Measurements from ENCODE around the gene PPP2R3B.
A peak's percentile ranks its signal among the peaks of the same experiment; 100 is the strongest.
"Not testable (repeated sequence)": the region's sequence is repeated elsewhere in the genome, so short reads cannot be mapped to it uniquely, and the experiment has no call there.

PPP2R3B gene, protein sequence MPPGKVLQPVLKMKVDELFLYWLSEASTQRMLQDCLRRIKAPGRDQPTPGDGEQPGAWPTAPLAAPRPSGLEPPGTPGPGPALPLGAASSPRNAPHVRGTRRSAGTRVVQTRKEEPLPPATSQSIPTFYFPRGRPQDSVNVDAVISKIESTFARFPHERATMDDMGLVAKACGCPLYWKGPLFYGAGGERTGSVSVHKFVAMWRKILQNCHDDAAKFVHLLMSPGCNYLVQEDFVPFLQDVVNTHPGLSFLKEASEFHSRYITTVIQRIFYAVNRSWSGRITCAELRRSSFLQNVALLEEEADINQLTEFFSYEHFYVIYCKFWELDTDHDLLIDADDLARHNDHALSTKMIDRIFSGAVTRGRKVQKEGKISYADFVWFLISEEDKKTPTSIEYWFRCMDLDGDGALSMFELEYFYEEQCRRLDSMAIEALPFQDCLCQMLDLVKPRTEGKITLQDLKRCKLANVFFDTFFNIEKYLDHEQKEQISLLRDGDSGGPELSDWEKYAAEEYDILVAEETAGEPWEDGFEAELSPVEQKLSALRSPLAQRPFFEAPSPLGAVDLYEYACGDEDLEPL

DNA sequence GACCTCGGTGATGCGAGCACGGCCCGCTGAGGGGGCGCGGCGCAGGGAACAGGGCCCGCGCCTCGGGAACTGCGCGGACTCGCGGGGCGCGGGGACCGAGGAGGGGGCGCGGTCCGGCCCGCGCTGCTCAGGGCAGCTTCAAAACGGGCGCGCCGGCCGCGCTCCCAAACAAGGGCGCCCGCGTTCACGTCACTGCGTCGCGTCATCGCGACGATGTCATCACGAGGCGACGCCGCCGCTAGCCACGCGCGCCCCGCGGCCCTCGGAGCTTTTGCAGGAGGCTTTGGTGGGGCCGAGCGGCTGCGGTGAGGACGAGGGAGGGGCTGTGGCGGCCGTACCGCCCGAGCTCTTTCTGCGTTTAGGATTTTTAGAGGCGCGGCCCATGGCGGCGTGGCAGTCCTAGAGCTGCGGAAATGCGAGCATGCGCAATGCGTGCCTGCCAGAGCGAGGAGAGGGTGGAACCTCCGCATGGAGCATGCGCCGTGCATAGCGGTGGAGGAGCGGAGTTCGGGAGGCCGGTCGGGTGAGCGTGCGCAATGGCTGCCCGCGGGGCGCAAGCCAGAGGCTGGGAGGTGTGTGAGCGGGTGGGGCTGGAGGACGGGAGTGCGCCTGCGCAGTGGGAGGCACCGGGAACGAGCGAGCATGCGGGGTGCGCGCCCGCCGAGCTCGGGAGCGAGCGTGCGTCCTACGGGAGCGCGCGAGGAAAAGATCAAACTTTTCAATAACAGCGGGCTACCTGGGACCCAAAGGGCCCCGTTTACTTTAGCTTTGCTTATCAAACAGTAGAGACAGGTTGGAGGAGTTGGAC is at the start of gene PPP2R3B:
Gene PPP2R3B, minus strand, starts transcription at position 140 of the 808 bp plus-strand sequence. CDS start 216 bp downstream, outside the sequence.
- peak; percentile 95 for DNase-seq (ENCODE audit: low read depth)

DNA sequence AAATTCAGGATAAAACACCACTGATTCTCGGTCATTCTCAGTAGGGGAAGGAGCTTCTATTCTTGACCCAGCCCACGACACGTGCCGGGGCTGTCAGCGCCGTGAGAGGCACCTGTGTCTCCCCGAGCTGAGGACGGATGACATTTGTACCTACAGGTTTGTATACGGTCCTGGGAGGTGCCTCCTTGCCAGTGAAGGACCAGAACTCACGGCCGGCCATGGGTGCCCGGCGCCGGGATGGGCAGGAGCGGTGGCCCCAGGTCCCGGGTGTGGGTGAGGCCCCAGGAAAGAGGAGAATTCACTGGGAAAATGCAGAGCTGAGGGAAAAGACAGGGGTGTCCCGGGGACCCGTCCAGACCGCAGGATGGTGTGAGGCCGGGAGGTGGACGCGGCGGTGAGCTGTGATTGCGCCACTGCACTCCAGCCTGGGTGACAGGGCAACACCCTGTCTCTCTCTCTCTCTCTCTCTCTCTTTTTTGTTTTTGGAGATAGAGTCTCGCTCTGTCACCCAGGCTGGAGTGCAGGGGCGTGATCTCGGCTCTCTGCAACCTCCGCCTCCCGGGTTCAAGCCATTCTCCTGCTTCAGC is 48.9 kb upstream of the PPP2R3B start:
- DNase-seq (ENCODE audit: low read depth): no peak

DNA sequence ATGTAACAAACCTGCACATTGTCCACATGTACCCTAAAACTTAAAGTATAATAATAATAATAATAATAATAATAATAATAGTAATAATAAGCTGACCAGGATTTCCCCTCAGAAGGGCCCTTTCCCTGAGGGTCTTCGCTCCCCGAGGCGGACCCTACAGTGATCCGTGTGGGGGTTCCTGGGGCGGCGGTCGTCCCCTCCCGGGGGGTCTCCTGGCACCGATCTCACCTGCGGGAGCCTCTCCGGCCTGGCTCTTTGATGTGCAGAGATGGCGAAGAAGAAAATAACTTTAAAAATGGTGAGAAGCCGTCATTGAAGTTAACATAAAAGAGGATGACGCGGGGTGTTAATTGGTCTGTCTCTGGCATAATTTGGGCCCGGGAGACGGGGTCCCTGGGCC is 48.2 kb upstream of the PPP2R3B start:
- DNase-seq (ENCODE audit: low read depth): no peak

DNA sequence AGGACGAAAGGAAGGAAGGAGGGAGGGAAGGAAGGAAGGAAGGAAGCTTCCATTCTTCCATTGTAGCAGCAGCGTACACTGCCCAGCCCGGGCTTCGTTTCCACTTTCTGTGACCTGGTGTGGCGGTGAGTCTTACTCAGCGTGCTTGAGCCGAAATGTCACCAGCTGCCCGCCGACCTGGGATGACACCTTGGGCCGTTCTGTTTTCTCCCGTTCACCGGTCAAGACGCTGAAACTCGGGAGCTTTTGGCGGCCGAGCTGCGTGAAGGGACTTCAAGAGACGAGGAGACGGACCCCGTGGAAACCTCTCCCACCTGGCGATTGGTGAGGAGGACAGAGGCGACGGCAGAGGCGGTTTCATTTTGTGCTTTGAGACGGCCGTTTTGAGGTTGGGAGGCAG is 47.1 kb upstream of the PPP2R3B start:
- DNase-seq (ENCODE audit: low read depth): no peak

DNA sequence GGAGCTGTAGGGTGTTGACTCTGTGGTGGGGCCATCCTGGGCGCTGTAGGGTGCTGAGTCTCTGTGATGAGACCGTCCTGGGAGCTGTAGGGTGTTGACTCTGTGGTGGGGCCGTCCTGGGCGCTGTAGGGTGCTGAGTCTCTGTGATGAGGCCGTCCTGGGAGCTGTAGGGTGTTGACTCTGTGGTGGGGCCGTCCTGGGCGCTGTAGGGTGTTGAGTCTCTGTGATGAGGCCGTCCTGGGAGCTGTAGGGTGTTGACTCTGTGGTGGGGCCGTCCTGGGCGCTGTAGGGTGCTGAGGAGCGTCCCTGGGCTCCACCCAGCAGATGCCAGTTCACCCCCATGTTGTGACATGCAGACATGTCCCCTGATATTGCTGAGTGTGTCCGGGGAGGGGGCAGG is 46.0 kb upstream of the PPP2R3B start:
- not testable (repeated sequence) for DNase-seq (ENCODE audit: low read depth)

DNA sequence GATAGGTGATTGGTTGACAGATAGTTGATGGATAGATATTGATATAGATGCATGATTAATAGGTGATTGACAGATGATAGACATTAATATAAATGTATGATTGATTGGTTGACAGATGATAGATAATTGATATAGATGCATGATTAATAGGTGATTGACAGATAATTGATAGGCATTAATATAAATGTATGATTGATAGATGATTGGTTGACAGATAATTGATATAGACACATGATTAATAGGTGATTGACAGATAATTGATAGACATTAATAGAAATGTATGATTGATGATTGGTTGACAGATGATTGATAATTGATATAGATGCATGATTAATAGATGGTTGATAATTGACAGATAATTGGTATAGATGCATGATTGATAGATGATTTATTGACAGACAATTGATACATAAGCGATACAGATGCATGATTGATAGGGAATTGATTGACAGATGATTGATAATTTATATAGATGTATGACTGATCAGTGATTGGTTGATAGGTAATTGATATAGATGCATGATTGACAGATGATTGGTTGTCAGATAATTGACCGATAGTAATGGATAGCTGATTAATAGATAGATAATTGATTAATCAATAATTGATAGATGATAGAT is 44.9 kb upstream of the PPP2R3B start:
- DNase-seq (ENCODE audit: low read depth): no peak

DNA sequence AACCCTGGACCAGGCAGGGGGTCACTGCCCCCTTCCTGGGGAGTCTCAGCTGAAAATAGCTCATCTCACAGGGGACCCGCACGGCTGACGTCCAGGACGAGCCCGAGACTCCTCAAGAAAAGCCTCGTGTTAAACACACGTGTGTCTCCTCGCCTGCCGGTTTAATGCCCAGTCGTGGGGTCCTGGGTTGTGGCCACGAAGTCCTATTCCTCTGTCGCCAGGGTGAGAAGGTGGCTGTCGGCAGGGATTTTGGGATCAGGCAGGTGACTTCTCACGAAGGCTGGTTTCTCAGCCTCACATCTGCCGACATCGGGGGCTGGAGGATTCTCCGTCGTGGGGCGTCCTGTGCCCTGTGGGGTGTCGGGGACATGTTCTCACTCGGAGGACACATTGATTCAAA is 44.3 kb upstream of the PPP2R3B start:
- DNase-seq (ENCODE audit: low read depth): no peak

DNA sequence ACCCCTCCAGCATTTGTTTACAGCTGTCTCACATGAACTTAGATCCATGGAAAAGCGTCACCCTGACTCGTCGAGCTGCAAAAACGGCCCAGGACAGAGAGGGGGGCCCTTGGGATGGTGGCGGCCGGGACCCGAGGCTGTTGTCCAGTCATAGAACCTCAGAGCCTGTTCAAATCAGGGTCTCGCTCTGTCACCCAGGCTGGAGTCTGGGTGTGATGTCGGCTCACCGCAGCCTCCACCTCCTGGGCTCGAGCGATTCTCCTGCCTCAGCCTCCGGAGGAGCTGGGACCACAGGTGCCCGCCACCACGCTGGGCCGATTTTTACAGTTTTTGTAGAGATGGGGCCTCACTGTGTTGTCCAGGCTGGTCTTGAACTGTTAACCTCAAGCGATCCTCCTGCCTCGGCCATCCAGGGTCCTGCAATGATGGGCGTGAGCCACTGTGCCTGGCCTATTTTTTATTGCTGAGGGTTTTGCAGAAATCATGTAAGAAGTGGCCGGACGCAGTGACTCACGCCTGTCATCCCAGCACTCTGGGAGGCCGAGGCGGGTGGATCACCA is 42.6 kb upstream of the PPP2R3B start:
- DNase-seq (ENCODE audit: low read depth): no peak

DNA sequence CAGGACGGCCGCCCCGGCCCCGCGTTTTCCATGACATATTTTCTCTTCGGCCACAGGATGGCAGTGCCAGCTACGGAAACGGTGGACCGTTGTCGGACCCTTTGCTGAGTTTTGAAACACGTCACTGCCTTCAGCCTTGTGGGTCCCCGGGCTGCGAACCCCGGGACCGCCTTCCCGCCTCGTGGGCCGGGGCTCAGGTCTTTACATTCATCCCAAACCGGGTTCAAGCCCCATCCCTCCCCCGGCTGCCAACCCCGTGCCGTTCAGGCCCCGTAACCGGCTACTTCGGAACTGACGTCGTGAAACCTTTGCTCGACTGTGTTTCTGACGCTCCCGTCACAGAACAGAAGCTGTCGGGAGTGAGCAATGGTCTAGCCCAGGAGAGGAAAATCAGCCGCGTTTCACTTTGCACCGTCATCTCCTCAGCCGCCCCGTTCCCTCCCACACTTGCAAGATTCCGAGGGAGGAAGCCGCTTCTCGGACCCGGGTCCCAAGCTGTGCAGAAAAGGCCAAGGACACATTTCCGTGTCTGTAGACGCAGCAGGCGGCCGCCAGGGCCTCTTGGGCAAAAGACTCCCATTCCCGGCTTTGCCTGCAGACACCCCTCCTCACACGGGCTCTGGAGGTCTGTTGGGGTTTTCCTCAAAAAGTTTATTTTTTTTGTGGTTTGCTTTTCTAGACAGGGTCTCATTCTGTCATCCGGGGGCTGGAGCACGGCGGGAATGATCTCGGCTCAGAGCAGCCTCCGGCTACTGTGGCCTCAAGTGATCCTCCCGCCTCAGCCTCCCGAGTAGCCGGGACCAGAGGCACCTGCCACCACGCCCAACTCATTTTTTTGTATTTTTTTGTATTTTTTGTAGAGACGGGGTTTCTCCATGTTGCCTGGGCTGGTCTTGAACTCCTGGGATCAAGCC is 41.4 kb upstream of the PPP2R3B start:
- no peak for DNase-seq (ENCODE audit: low read depth)

DNA sequence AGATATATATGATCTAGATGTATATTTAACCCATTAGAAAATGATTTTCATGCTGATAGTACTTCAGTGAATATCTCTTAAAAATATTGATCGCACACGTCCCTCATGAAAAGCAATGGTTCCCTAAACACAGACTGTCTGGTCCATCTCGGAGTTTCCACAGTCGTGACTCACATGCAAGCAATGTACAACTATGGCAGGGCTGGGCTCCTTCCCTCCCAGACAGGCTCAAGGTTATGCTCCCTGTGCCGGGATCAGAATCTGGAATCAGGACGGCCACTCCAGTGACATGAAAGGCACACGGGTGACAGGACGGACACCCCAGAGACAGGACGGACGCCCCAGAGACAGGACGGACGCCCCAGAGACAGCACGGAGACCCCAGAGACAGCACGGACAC is 40.2 kb upstream of the PPP2R3B start:
- DNase-seq (ENCODE audit: low read depth): no peak

DNA sequence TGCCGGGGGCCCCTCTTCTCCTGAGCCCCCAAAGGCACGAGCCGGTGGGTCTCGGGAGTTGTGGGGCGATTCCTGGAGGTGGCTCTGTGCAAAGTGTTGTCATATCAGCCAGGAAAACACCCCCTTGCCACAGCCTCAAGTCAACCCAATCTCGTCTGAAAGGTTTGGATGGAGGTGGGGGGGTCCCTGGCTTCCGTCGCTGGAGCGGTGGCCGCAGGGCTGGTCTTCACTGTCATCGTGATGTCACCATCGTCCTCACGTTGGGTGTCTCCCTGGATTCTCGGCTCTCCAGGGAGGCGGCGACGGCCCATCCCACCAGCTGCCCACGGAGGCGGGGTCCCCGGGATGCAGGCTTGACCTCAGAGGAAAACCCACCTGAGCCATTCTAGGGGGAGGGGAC is 38.3 kb upstream of the PPP2R3B start:
- DNase-seq (ENCODE audit: low read depth): no peak

DNA sequence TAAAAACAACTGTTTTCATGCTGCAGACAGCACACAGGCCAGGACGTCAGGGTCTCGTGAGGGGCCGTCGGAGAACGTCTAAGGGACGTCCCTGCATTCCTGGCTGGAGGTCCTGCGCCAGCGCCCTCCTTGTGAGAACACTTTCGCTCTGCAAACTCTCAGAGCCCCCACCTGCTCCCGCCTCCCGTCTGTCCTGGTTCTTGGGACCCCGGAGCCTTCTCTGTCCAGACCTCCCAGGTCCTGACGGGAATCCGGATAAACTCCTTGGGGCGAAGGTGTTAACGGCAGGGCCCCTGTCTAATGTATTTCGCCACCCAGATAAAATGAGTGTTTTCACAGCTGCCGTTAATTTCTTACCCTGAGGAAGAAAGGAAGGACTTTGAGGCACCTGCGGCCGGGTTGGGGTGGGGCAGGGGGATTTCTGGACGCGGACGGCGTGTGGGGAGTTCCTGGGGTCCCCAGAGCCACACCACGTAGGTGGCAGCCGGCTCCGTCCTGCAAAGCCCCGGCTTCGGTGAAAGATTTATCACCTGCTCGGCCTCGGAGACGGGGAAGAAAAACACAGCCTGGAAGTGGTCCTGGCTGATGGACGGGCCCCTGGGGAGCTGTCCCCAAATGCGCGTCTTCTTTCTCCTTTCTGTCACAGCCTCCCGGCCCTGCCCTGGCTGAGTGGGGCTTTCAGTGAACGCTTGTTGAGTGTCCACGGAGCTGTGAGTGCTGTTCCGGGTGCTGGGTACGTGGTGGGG is 35.1 kb upstream of the PPP2R3B start:
- DNase-seq (ENCODE audit: low read depth): no peak

DNA sequence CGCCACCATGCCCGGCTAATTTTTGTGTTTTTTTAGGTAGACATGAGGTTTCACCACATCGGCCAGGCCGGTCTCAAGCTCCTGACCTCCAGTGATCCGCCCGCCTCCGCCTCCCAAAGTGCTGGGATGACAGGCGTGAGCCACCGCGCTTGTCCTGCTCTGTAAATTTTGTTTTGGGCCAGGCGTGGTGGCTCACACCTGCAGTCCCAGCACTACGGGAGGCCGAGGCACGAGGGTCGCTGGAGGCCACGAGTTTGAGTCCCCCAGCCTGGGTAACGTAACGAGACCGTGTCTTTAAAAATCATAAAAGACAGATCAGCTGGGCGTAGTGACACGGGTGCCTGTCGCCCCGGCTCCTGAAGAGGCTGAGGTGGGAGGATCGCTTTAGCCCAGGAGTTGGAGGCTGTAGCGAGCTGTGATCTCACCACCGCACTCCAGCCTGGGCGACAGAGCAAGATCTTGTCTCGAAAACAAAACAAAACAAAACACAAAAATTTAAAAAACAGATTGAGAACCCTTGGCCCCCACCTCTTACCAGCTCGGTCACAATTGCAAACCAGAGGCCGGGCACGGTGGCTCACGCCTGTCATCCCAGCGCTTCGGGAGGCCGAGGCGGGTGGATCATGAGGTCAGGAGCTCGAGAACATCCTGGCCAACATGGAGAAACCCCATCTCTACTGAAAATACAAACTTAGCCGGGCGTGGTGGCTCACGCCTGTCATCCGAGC is 34.0 kb upstream of the PPP2R3B start:
- no peak for DNase-seq (ENCODE audit: low read depth)

DNA sequence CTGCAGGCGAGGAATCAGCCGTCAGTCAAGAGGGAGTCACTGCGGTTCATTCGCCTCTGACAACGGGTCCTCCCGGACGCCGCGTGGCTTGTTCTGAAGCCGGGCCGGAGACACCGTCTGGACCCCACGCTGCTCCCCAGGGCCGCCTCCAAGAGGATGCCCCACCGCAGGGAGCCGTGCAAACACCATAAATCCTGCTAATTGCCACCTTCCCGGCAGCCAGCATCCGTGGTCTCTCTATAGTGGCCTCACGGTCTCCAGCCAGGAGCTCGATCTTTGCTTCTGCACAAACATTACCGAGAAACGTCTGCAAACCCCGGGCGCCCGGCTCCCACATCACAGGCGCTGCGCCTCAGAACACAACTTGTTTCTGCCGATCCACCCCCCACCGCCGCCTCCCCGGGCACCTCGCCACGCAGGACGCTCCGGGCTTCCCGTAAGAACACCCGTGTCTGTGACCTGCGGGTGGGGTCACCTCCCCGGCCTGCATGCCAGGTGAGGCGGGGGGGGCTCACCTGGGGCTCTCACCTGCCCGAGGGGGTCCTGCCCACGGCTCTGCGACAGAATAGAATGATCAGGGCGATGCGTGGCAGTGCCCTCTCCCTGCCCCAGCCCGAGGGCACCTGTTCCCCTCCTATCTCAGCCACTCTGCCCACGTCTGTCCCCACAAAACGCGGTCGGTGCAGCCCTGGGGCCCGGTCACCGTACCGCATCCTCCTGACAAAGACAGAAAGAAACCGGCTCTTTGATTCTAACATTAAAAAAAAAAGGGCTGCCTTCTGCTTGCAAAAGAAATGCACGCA is 32.4 kb upstream of the PPP2R3B start:
- no peak for DNase-seq (ENCODE audit: low read depth)

DNA sequence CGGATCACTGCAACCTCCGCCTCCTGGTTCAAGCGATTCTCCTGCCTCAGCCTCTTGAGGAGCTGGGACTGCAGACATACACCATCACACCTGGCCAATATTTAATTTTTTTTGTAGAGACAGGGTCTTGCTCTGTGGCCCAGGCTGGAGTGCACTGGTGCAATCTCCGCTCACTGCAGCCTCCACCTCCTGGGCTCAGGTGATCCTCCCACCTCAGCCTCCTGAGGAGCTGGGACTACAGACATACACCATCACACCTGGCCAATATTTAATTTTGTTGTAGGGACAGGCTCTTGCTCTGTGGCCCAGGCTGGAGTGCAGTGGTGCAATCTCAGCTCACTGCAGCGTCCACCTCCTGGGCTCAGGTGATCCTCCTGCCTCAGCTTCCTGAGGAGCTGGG is 28.8 kb upstream of the PPP2R3B start:
- not testable (repeated sequence) for DNase-seq (ENCODE audit: low read depth)

DNA sequence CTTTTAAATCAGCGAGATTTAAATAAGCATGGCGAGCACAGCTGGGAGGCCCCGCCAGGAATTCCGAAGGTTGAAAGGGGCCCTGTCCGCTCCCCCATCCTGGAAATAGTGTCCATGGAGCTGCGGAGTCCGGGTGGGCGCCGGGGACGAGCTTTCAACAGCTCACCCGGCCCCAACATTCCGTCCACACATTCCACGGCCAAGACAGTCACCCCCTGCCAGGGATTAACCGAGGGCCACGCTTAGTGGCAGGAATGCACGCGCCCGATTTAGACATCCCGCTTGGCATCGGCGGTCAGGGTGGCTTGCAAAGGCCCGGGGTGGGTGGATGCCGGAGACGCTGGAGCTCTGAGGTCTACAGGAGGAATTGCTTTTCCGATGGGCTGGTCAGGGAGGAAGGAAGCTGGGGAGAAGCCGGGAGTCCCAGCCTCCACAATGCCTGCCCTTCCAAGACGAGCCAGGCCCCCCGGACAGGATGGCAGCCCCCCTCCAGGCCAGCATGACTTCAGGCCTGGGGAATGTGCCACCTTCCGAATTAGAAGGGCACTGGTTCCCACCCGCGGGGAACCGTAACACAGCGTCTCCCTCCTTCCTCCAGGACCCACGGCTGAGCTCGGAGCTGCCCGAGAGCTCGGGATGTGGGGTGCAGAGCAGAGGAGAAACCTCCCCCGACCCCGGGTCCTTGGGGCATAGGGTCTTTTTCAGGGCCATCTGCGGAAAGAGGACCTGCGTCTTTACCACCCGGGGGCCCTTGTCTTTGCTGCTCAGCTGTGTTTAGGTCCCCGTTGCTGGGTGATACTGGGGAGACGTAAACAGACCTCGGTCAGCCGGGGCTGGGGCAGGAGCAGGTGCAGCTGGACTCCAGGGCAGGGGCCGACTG is 26.9 kb upstream of the PPP2R3B start:
- no peak for DNase-seq (ENCODE audit: low read depth)

DNA sequence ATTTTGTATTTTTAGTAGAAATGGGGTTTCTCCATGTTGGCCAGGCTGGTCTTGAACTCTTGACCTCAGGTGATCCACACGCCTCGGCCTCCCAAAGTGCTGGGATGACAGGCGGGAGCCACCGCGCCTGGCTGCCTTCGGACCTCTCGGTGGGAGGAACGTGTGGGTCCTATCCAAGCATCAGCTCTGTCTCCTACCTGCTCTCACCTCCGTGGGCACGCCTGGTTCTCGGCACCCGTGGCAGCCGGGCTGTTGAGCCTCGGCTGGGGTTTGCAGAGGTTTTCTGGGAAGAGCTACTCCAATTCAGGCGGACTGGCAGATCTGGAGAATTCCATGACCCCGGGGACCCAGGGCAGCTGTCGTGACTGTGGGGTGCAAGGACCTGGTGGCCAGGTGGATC is 23.6 kb upstream of the PPP2R3B start:
- DNase-seq (ENCODE audit: low read depth): no peak

Measured in CMK (cell line).